ENCODE measurements around the gene PXMP2.

The PXMP2 gene

GRCh38 chr12:132720606-132721345, 33.4 kb downstream of the PXMP2 start:
- H3K4me3 ChIP-seq (ENCODE audit: low read depth, low read length, poor library complexity, severe bottlenecking), result no peak overlapping the region
- H3K9me2 ChIP-seq (ENCODE audit: low read depth, low read length), result no peaks in the 10 kb centered on the region
- H4K20me1 ChIP-seq (ENCODE audit: insufficient read depth, low read length), result no peaks in the 10 kb centered on the region
- no peak overlapping the region for H3K9ac ChIP-seq (ENCODE audit: low read length)
- no peaks in the 10 kb centered on the region for H3K27me3 ChIP-seq (ENCODE audit: insufficient read depth, low read length)
- H3K9me3 ChIP-seq (ENCODE audit: low read length), result no peaks in the 10 kb centered on the region
- H2AFZ ChIP-seq (ENCODE audit: low read length), result no peak overlapping the region
- H3K79me2 ChIP-seq (ENCODE audit: insufficient read depth, low read length), result no peaks in the 10 kb centered on the region
- H3F3A ChIP-seq (ENCODE audit: insufficient read depth, low read length), result 0 out of 2 replicates have a peak, but pooled peaks cover 6% of the 10 kb centered on the region
- no peaks in the 10 kb centered on the region for H3K4me1 ChIP-seq (ENCODE audit: insufficient read depth, low read length, severe bottlenecking)
- peaks cover 91% of the 10 kb centered on the region for H3K36me3 ChIP-seq (ENCODE audit: insufficient read depth, low read length)
- no peak overlapping the region for H3K4me2 ChIP-seq (ENCODE audit: low read length)
- H3K27ac ChIP-seq (ENCODE audit: low read depth, low read length, poor library complexity, severe bottlenecking), result no peak overlapping the region
- TF ChIP-seq EZH2 (IDR thresholded peaks at IDR 0.05; ENCODE audit: borderline replicate concordance, low read length), result no peak
- no peak for TF ChIP-seq CTCF (IDR thresholded peaks at IDR 0.05; ENCODE audit: low read length)

GRCh38 chr12:132723015-132723763, 35.8 kb downstream of the PXMP2 start:
- Histone ChIP-seq H4K20me1 (ENCODE audit: insufficient read depth, low read length) (no peaks in the 10 kb centered on the region), H3F3A (ENCODE audit: insufficient read depth, low read length) (0 out of 2 replicates have a peak, but pooled peaks cover 14% of the 10 kb centered on the region), H3K27ac (ENCODE audit: low read depth, low read length, poor library complexity, severe bottlenecking) (no peak overlapping the region), H3K79me2 (ENCODE audit: insufficient read depth, low read length) (no peaks in the 10 kb centered on the region), H3K9ac (ENCODE audit: low read length) (no peak overlapping the region), H3K9me2 (ENCODE audit: low read depth, low read length) (no peaks in the 10 kb centered on the region), H3K4me2 (ENCODE audit: low read length) (no peak overlapping the region), H3K27me3 (ENCODE audit: insufficient read depth, low read length) (no peaks in the 10 kb centered on the region), H3K9me3 (ENCODE audit: low read length) (no peaks in the 10 kb centered on the region), H2AFZ (ENCODE audit: low read length) (no peak overlapping the region), H3K4me1 (ENCODE audit: insufficient read depth, low read length, severe bottlenecking) (no peaks in the 10 kb centered on the region), H3K4me3 (ENCODE audit: low read depth, low read length, poor library complexity, severe bottlenecking) (no peak overlapping the region), H3K36me3 (ENCODE audit: insufficient read depth, low read length) (peaks cover 93% of the 10 kb centered on the region)
- TF ChIP-seq EZH2 (IDR thresholded peaks at IDR 0.05; ENCODE audit: borderline replicate concordance, low read length), result no peak
- TF ChIP-seq CTCF (IDR thresholded peaks at IDR 0.05; ENCODE audit: low read length), result no peak

GRCh38 chr12:132723764-132724140, 36.4 kb downstream of the PXMP2 start:
- Histone ChIP-seq H3K9ac (ENCODE audit: low read length) (no peak overlapping the region), H3K4me1 (ENCODE audit: insufficient read depth, low read length, severe bottlenecking) (no peaks in the 10 kb centered on the region), H3K79me2 (ENCODE audit: insufficient read depth, low read length) (no peaks in the 10 kb centered on the region), H4K20me1 (ENCODE audit: insufficient read depth, low read length) (no peaks in the 10 kb centered on the region), H3K36me3 (ENCODE audit: insufficient read depth, low read length) (peaks cover 97% of the 10 kb centered on the region), H3K9me2 (ENCODE audit: low read depth, low read length) (no peaks in the 10 kb centered on the region), H2AFZ (ENCODE audit: low read length) (no peak overlapping the region), H3K4me2 (ENCODE audit: low read length) (no peak overlapping the region), H3K9me3 (ENCODE audit: low read length) (no peaks in the 10 kb centered on the region), H3K27me3 (ENCODE audit: insufficient read depth, low read length) (no peaks in the 10 kb centered on the region), H3K4me3 (ENCODE audit: low read depth, low read length, poor library complexity, severe bottlenecking) (no peak overlapping the region), H3F3A (ENCODE audit: insufficient read depth, low read length) (0 out of 2 replicates have a peak, but pooled peaks cover 14% of the 10 kb centered on the region), H3K27ac (ENCODE audit: low read depth, low read length, poor library complexity, severe bottlenecking) (no peak overlapping the region)
- TF ChIP-seq CTCF (IDR thresholded peaks at IDR 0.05; ENCODE audit: low read length) (no peak), EZH2 (IDR thresholded peaks at IDR 0.05; ENCODE audit: borderline replicate concordance, low read length) (no peak)
